ENCODE measurements around the gene SPTB. TPM values are rescaled to one million over a fixed set of nuclear protein-coding genes. Genes with fewer than 3 reads are reported as not detected.

SPTB gene
- total RNA-seq, 1 experiment from 2014 or later, result 2.3 TPM

GRCh38 chr14:64795211-64795610 lies 84.5 kb downstream of the SPTB start:
- Histone ChIP-seq H3K23ac (ENCODE audit: insufficient read length, low read depth, low read length) (no peak overlapping the region), H4K5ac (ENCODE audit: insufficient read length, low read depth, low read length) (no peak overlapping the region), H2BK20ac (ENCODE audit: low read depth, low read length, poor library complexity, severe bottlenecking) (no peak overlapping the region), H2AFZ (ENCODE audit: low read length) (no peak overlapping the region), H2BK5ac (ENCODE audit: insufficient read length, low read length) (no peak overlapping the region), H3K4me2 (ENCODE audit: insufficient read depth, insufficient read length, low read length) (no peak overlapping the region), H2BK120ac (ENCODE audit: low read depth, low read length, poor library complexity, severe bottlenecking) (no peak overlapping the region), H4K20me1 (ENCODE audit: control insufficient read depth, insufficient read depth, insufficient read length) (no peaks in the 10 kb centered on the region), H3K14ac (ENCODE audit: insufficient read depth, low read length) (no peak overlapping the region), H4K8ac (replicated peaks; ENCODE audit: insufficient read length, low read depth, low read length) (no peak overlapping the region), H2AK5ac (ENCODE audit: insufficient read length, low read length) (no peak overlapping the region), H2BK15ac (ENCODE audit: low read depth, low read length) (no peak overlapping the region), H3K9ac (ENCODE audit: extremely low read depth, insufficient read length, low read length) (no peak overlapping the region), H3K56ac (ENCODE audit: insufficient read length, low read depth, low read length) (no peak overlapping the region), H3K4me1 (ENCODE audit: insufficient read depth, low read length) (no peaks in the 10 kb centered on the region), H3K79me1 (ENCODE audit: insufficient read depth, low read depth, low read length, poor library complexity, severe bottlenecking) (no peaks in the 10 kb centered on the region), H3K79me2 (ENCODE audit: insufficient read depth, low read length) (no peaks in the 10 kb centered on the region), H3K4ac (ENCODE audit: low read depth, low read length) (no peak overlapping the region), H3K23me2 (ENCODE audit: insufficient read length, low read depth, low read length, poor library complexity, severe bottlenecking) (no peaks in the 10 kb centered on the region), H2BK12ac (ENCODE audit: insufficient read length, low read depth, low read length) (no peak overlapping the region), H3K9me3 (ENCODE audit: control insufficient read depth, low read depth, low read length) (no peaks in the 10 kb centered on the region), H3K27ac (ENCODE audit: insufficient read length, low read depth, low read length) (no peak overlapping the region), H3K18ac (ENCODE audit: insufficient read length, low read depth, low read length) (no peak overlapping the region), H3K27me3 (ENCODE audit: insufficient read depth, low read length) (no peaks in the 10 kb centered on the region), H3T11ph (ENCODE audit: low read length) (no peak overlapping the region), H4K91ac (ENCODE audit: insufficient read length, low read depth, low read length) (no peak overlapping the region)
- Mint-ChIP-seq H3K4me3 (no peak overlapping the region), H3K9me3 (no peaks in the 10 kb centered on the region), H3K27ac (no peak overlapping the region), H3K4me1 (peaks cover 12 to 14% of the 10 kb centered on the region in 2 experiments), H3K27me3 (ENCODE audit: low read depth) (no peaks in the 10 kb centered on the region), H3K36me3 (ENCODE audit: insufficient read depth in 1 of 3, low read depth in 3 of 3) (peaks cover 0 to 3% (median 0%) of the 10 kb centered on the region in 3 experiments; a peak in 2 of 7 replicates)
- DNase-seq, result no peak
- WGBS (ENCODE audit: extremely low coverage, insufficient read length, low lambda C conversion rate), result no CpG with 5 or more reads among the region's 16 CpGs
- TF ChIP-seq CTCF (conservative IDR thresholded peaks at IDR 0.05), result no peak
